ENCODE measurements around the gene TMEM120B.

TMEM120B gene

DNA sequence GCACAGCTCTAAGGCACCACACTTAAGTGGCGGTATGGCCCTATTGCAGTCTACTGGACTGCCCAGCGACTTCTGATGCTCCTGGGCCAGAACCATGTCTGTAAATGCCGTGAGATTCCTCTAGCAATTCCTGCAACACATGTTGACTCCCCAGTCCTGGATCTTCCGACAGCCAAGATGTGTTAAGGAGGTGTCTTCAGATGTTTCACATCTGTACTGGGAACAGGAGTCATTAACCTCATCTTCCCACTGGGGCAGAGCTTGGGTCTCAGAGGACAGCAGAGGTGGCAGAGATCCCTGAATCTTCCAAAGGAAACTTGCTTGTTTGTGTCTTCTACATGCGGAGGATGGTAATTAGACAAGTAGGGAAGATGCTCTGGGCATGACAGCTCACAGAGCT is 8.2 kb downstream of the TMEM120B start:
- Histone ChIP-seq H3K9me3 (ENCODE audit: severe bottlenecking) (no peaks in the 10 kb centered on the region), H3K27ac (no peak overlapping the region), H3K36me3 (peaks cover 77% of the 10 kb centered on the region), H3K4me3 (ENCODE audit: low read depth, low read length) (no peak overlapping the region), H3K27me3 (ENCODE audit: insufficient read depth, low read depth, severe bottlenecking) (no peaks in the 10 kb centered on the region)
- TF ChIP-seq CTCF (IDR thresholded peaks at IDR 0.05; ENCODE audit: low read depth, low read length): no peak
- DNase-seq: no peak

DNA sequence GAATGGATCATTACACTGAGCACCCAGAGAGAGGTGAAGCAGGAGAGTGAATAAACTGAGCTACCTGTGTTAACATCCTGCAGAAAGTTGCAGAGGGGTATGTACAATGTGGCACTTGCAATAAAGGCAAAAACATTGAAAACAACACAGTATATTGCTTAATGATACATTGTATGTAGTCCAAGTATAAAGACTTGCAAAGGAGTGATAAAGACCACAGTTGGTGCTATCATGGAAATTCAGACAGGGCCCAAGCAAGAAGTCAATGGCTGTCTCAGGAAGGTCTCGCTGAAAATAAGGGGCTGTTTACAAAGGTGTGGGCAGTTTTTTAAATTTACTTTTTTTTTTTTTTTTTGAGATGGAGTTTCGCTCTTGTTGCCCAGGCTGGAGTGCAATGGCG is 10.0 kb downstream of the TMEM120B start:
- peaks cover 66% of the 10 kb centered on the region for H3K36me3 ChIP-seq
- no peak for DNase-seq

GRCh38 chr12:121723200-121723599 is 10.6 kb downstream of the TMEM120B start:
- H3K27ac ChIP-seq: no peak overlapping the region
- H3K9me3 ChIP-seq (ENCODE audit: severe bottlenecking): no peaks in the 10 kb centered on the region
- peaks cover 59% of the 10 kb centered on the region for H3K36me3 ChIP-seq
- no peak overlapping the region for H3K4me3 ChIP-seq (ENCODE audit: low read depth, low read length)
- DNase-seq: no peak
- H3K27me3 ChIP-seq (ENCODE audit: insufficient read depth, low read depth, severe bottlenecking): no peaks in the 10 kb centered on the region
- no peak for TF ChIP-seq CTCF (IDR thresholded peaks at IDR 0.05; ENCODE audit: low read depth, low read length)

More for the DNA sequence above, 10.0 kb downstream of the TMEM120B start:
- Histone ChIP-seq H3K4me3 (ENCODE audit: low read depth, low read length) (no peak overlapping the region), H3K27me3 (ENCODE audit: insufficient read depth, low read depth, severe bottlenecking) (no peaks in the 10 kb centered on the region), H3K9me3 (ENCODE audit: severe bottlenecking) (no peaks in the 10 kb centered on the region), H3K27ac (no peak overlapping the region)
- TF ChIP-seq CTCF (IDR thresholded peaks at IDR 0.05; ENCODE audit: low read depth, low read length): no peak

- DNase-seq: no peak
Observed at GRCh38 chr12:121724925-121725324, 12.4 kb downstream of the TMEM120B start.

DNA sequence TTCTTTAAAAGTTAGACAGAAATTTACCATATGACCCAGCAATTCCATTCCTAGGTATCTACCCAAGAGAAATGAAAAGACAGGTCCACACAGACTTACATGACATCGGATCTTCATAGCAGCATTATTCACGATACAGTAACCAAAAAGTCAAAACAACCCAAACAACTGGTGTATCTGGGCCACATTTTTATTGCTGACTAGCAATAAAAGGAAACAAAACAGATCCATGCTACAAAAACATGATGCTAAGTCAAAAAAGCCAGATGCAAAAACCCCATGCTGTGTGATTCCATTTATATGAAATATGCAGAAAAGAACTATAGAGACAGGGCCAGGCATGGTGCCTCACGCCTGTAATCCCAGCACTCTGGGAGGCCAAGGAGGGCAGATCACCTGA is 12.9 kb downstream of the TMEM120B start:
- Histone ChIP-seq H3K4me3 (ENCODE audit: low read depth, low read length) (no peak overlapping the region), H3K27me3 (ENCODE audit: insufficient read depth, low read depth, severe bottlenecking) (no peaks in the 10 kb centered on the region), H3K9me3 (ENCODE audit: severe bottlenecking) (no peaks in the 10 kb centered on the region), H3K36me3 (peaks cover 41% of the 10 kb centered on the region), H3K27ac (no peak overlapping the region)
- TF ChIP-seq CTCF (IDR thresholded peaks at IDR 0.05; ENCODE audit: low read depth, low read length): no peak
- no peak for DNase-seq

More at GRCh38 chr12:121724925-121725324, 12.4 kb downstream of the TMEM120B start:
- H3K27me3 ChIP-seq (ENCODE audit: insufficient read depth, low read depth, severe bottlenecking): no peaks in the 10 kb centered on the region
- H3K9me3 ChIP-seq (ENCODE audit: severe bottlenecking): no peaks in the 10 kb centered on the region
- peaks cover 46% of the 10 kb centered on the region for H3K36me3 ChIP-seq
- H3K4me3 ChIP-seq (ENCODE audit: low read depth, low read length): no peak overlapping the region
- no peak overlapping the region for H3K27ac ChIP-seq
- no peak for TF ChIP-seq CTCF (IDR thresholded peaks at IDR 0.05; ENCODE audit: low read depth, low read length)

DNA sequence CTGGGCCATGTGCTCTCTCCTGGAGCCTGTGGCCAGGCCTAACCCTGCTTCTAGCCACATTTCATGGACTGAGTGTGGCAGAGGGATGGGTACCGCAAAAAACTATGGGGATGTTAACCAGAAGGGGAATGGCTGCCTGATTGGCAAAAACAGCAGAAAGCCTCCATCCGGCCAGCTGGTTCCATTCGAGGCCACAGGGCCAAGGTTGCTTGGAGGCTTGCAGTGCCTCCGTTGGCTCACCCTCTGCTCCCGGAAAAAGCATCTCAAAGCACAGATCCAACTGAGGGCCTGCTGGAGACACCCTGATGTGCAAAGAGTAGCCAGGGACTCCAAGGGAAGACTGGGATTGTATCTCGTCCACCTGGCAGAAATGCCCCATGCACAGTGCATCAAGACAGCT is 16.5 kb downstream of the TMEM120B start:
- Histone ChIP-seq H3K9me3 (ENCODE audit: severe bottlenecking) (no peaks in the 10 kb centered on the region), H3K27me3 (ENCODE audit: insufficient read depth, low read depth, severe bottlenecking) (no peaks in the 10 kb centered on the region), H3K4me3 (ENCODE audit: low read depth, low read length) (no peak overlapping the region), H3K27ac (no peak overlapping the region), H3K36me3 (peaks cover 36% of the 10 kb centered on the region)
- TF ChIP-seq CTCF (IDR thresholded peaks at IDR 0.05; ENCODE audit: low read depth, low read length): no peak
- DNase-seq: no peak

Data from WERI-Rb-1 (cell line).